ENCODE results near the gene MRPL45. TPM values are rescaled to one million over a fixed set of nuclear protein-coding genes. Genes with fewer than 3 reads are reported as not detected.

MRPL45 gene
- total RNA-seq, 2 donors from 2014 or later = 9.0 to 10.7 TPM

DNA sequence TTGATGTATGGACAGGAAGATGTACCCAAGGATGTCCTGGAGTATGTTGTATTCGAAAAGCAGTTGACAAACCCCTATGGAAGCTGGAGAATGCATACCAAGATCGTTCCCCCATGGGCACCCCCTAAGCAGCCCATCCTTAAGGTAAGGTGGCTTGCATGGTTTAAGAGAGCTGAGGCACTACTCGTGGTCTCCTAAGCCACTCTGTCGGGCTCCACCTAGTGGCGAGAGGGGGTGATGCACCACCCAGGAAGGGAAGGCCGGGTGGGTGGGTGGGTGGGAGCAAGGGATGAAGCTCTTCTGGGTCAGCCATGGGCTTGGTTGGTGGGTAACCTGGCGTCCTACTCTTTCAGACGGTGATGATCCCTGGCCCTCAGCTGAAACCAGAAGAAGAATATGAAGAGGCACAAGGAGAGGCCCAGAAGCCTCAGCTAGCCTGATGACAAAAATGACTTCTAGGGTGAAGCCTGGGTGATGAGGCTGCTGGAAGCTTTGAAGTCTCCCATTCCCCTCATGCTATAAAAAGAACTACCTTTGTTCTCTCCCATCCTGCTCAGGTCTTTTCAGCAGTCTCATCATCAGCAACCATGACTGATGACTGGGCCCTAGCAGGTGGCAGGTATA lies 25.3 kb downstream of the MRPL45 start:
- ATAC-seq (ENCODE audit: insufficient number of reproducible peaks, low FRiP score, low read depth) (peak; percentile 56), DNase-seq (ENCODE audit: low spot score) (peak; percentile 12)
- Histone ChIP-seq H3K9me3 (no peaks in the 10 kb centered on the region), H3K27ac (no peak overlapping the region), H3K4me1 (ENCODE audit: control insufficient read depth in 1 of 2, low read depth in 2 of 2) (no peaks in the 10 kb centered on the region), H3K36me3 (peaks cover 9% of the 10 kb centered on the region), H3K27me3 (replicated peaks; ENCODE audit: insufficient read depth) (no peaks in the 10 kb centered on the region), H3K4me3 (no peak overlapping the region)
- TF ChIP-seq, protein P1, sequence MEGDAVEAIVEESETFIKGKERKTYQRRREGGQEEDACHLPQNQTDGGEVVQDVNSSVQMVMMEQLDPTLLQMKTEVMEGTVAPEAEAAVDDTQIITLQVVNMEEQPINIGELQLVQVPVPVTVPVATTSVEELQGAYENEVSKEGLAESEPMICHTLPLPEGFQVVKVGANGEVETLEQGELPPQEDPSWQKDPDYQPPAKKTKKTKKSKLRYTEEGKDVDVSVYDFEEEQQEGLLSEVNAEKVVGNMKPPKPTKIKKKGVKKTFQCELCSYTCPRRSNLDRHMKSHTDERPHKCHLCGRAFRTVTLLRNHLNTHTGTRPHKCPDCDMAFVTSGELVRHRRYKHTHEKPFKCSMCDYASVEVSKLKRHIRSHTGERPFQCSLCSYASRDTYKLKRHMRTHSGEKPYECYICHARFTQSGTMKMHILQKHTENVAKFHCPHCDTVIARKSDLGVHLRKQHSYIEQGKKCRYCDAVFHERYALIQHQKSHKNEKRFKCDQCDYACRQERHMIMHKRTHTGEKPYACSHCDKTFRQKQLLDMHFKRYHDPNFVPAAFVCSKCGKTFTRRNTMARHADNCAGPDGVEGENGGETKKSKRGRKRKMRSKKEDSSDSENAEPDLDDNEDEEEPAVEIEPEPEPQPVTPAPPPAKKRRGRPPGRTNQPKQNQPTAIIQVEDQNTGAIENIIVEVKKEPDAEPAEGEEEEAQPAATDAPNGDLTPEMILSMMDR (IDR thresholded peaks at IDR 0.05) = peak; percentile 90

- no peak for ATAC-seq (ENCODE audit: insufficient number of reproducible peaks, low FRiP score, low read depth)
- Histone ChIP-seq H3K4me1 (ENCODE audit: control insufficient read depth in 1 of 2, low read depth in 2 of 2) (no peaks in the 10 kb centered on the region), H3K27me3 (replicated peaks; ENCODE audit: insufficient read depth) (no peaks in the 10 kb centered on the region), H3K4me3 (no peak overlapping the region), H3K36me3 (peaks cover 9% of the 10 kb centered on the region), H3K9me3 (no peaks in the 10 kb centered on the region), H3K27ac (no peak overlapping the region)
- TF ChIP-seq, protein P1 (IDR thresholded peaks at IDR 0.05) = no peak
- no peak for DNase-seq (ENCODE audit: low spot score)
These were observed 25.9 kb downstream of the MRPL45 start for GRCh38 chr17:38322897-38323296.

- H3K36me3 ChIP-seq = peaks cover 8% of the 10 kb centered on the region
- H3K27ac ChIP-seq = no peak overlapping the region
- H3K27me3 ChIP-seq (replicated peaks; ENCODE audit: insufficient read depth) = no peaks in the 10 kb centered on the region
- H3K4me1 ChIP-seq (ENCODE audit: control insufficient read depth in 1 of 2, low read depth in 2 of 2) = no peaks in the 10 kb centered on the region
- no peaks in the 10 kb centered on the region for H3K9me3 ChIP-seq
- no peak overlapping the region for H3K4me3 ChIP-seq
- ATAC-seq (ENCODE audit: insufficient number of reproducible peaks, low FRiP score, low read depth) (no peak), DNase-seq (ENCODE audit: low spot score) (no peak)
- TF ChIP-seq, protein P1 (IDR thresholded peaks at IDR 0.05) = no peak
These were observed 27.3 kb downstream of the MRPL45 start for GRCh38 chr17:38324141-38324697.

- ATAC-seq (ENCODE audit: insufficient number of reproducible peaks, low FRiP score, low read depth) (no peak), DNase-seq (ENCODE audit: low spot score) (no peak)
- Histone ChIP-seq H3K36me3 (peaks cover 5% of the 10 kb centered on the region), H3K4me1 (ENCODE audit: control insufficient read depth in 1 of 2, low read depth in 2 of 2) (no peaks in the 10 kb centered on the region), H3K9me3 (no peaks in the 10 kb centered on the region), H3K27ac (no peak overlapping the region), H3K4me3 (no peak overlapping the region), H3K27me3 (replicated peaks; ENCODE audit: insufficient read depth) (no peaks in the 10 kb centered on the region)
- TF ChIP-seq, protein P1 (IDR thresholded peaks at IDR 0.05) = no peak
These were observed 27.8 kb downstream of the MRPL45 start for GRCh38 chr17:38324772-38325171.

DNA sequence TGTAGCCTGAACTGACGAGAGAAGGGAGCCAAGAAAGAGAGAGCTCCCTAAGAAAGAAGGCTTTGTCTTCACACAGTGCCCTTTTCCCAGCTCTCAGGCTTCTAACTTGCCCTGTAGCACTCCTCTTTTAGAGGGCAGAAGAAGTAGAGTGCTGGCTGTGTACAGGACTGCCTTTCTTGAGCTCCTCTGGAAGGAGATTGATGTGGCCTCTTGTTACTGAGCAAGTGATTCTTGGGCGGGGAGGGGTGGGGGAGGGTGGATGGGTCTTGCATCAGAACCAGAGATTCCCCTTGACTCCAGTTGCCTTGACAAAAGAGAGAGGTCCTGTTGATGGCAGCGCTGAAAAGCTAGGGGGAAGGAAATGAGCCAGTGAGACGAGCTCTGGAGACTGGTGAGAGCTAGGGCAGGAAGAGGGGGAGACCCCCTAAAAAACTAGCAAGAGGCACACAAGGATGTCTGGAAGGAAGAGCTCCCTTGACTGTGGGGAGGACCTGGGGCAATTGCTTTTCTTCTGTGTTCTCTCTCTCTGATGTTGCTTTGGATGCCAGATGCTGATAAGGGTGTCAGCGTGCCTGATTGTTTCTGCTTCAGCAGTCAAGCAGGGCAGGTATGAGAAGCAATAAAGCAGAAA lies 28.4 kb downstream of the MRPL45 start:
- ATAC-seq (ENCODE audit: insufficient number of reproducible peaks, low FRiP score, low read depth) (no peak), DNase-seq (ENCODE audit: low spot score) (no peak)
- H3K4me1 ChIP-seq (ENCODE audit: control insufficient read depth in 1 of 2, low read depth in 2 of 2) = no peaks in the 10 kb centered on the region
- peaks cover 5% of the 10 kb centered on the region for H3K36me3 ChIP-seq
- no peak overlapping the region for H3K4me3 ChIP-seq
- TF ChIP-seq, protein P1 (IDR thresholded peaks at IDR 0.05) = no peak
- H3K27ac ChIP-seq = no peak overlapping the region
- H3K9me3 ChIP-seq = no peaks in the 10 kb centered on the region
- H3K27me3 ChIP-seq (replicated peaks; ENCODE audit: insufficient read depth) = no peaks in the 10 kb centered on the region

Measured in thoracic aorta (tissue), 2 donors.